Measurements from ENCODE around the gene CMC2. TPM values are rescaled to one million over a fixed set of nuclear protein-coding genes. Genes with fewer than 3 reads are reported as not detected.

CMC2 gene
- total RNA-seq, 1 experiment from 2014 or later, result 89.5 TPM

GRCh38 chr16:80972611-80973010 is 34.1 kb downstream of the CMC2 start:
- Histone ChIP-seq H3K27ac (no peak overlapping the region), H3K4me2 (no peak overlapping the region), H3K4me3 (no peak overlapping the region), H3K36me3 (ENCODE audit: low read depth) (0 out of 2 replicates have a peak, but pooled peaks cover 6% of the 10 kb centered on the region), H4K20me1 (ENCODE audit: insufficient read depth) (no peaks in the 10 kb centered on the region), H3K79me2 (ENCODE audit: low read depth) (no peaks in the 10 kb centered on the region), H3K9me3 (ENCODE audit: insufficient read depth, low read depth) (no peaks in the 10 kb centered on the region), H3K4me1 (replicated peaks; ENCODE audit: insufficient read depth) (no peaks in the 10 kb centered on the region), H3K27me3 (ENCODE audit: insufficient read depth, low read depth) (no peaks in the 10 kb centered on the region), H3F3A (ENCODE audit: insufficient read depth, low read depth) (no peaks in the 10 kb centered on the region), H3K9me2 (ENCODE audit: insufficient read depth) (no peaks in the 10 kb centered on the region), H2AFZ (no peak overlapping the region)
- DNase-seq, result no peak
- no TSS peak for BruUV-seq (replicated peaks)
- intact Hi-C loops (cut with micrococcal nuclease; ENCODE audit: unreplicated experiment), result no loop called here
- POLR2A ChIA-PET (ENCODE audit: unreplicated experiment), result no interaction called here
- no peak for TF ChIP-seq EZH2 (IDR thresholded peaks at IDR 0.05; ENCODE audit: low read depth)
- no peak for TF ChIP-seq CTCF (conservative IDR thresholded peaks at IDR 0.05)
- CTCF ChIA-PET, result no interaction called here

- H3K4me1 ChIP-seq (replicated peaks; ENCODE audit: insufficient read depth), result no peaks in the 10 kb centered on the region
- CTCF ChIA-PET, result no interaction called here
- H3K9me3 ChIP-seq (ENCODE audit: insufficient read depth, low read depth), result no peaks in the 10 kb centered on the region
- POLR2A ChIA-PET (ENCODE audit: unreplicated experiment), result no interaction called here
- H3K36me3 ChIP-seq (ENCODE audit: low read depth), result 0 out of 2 replicates have a peak, but pooled peaks cover 6% of the 10 kb centered on the region
- BruUV-seq (replicated peaks), result no TSS peak
- no peaks in the 10 kb centered on the region for H3K79me2 ChIP-seq (ENCODE audit: low read depth)
- TF ChIP-seq EZH2 (IDR thresholded peaks at IDR 0.05; ENCODE audit: low read depth) (no peak), CTCF (conservative IDR thresholded peaks at IDR 0.05) (no peak)
- H3K27ac ChIP-seq, result no peak overlapping the region
- intact Hi-C loops (cut with micrococcal nuclease; ENCODE audit: unreplicated experiment), result no loop called here
- no peak overlapping the region for H2AFZ ChIP-seq
- no peaks in the 10 kb centered on the region for H3K27me3 ChIP-seq (ENCODE audit: insufficient read depth, low read depth)
- no peak overlapping the region for H3K4me2 ChIP-seq
- H3K4me3 ChIP-seq, result no peak overlapping the region
- H3K9me2 ChIP-seq (ENCODE audit: insufficient read depth), result no peaks in the 10 kb centered on the region
- H4K20me1 ChIP-seq (ENCODE audit: insufficient read depth), result no peaks in the 10 kb centered on the region
- no peak for DNase-seq
- no peaks in the 10 kb centered on the region for H3F3A ChIP-seq (ENCODE audit: insufficient read depth, low read depth)
Measured at GRCh38 chr16:80971819-80972218, 34.9 kb downstream of the CMC2 start.

- Histone ChIP-seq H3K79me2 (ENCODE audit: low read depth) (no peaks in the 10 kb centered on the region), H3K4me1 (replicated peaks; ENCODE audit: insufficient read depth) (no peaks in the 10 kb centered on the region), H3K9me3 (ENCODE audit: insufficient read depth, low read depth) (no peaks in the 10 kb centered on the region), H4K20me1 (ENCODE audit: insufficient read depth) (no peaks in the 10 kb centered on the region), H3K27ac (no peak overlapping the region), H3K4me2 (no peak overlapping the region), H3K27me3 (ENCODE audit: insufficient read depth, low read depth) (no peaks in the 10 kb centered on the region), H3K9me2 (ENCODE audit: insufficient read depth) (no peaks in the 10 kb centered on the region), H3K36me3 (ENCODE audit: low read depth) (0 out of 2 replicates have a peak, but pooled peaks cover 6% of the 10 kb centered on the region), H2AFZ (no peak overlapping the region), H3K4me3 (no peak overlapping the region), H3F3A (ENCODE audit: insufficient read depth, low read depth) (no peaks in the 10 kb centered on the region)
- no TSS peak for BruUV-seq (replicated peaks)
- POLR2A ChIA-PET (ENCODE audit: unreplicated experiment), result no interaction called here
- intact Hi-C loops (cut with micrococcal nuclease; ENCODE audit: unreplicated experiment), result no loop called here
- TF ChIP-seq EZH2 (IDR thresholded peaks at IDR 0.05; ENCODE audit: low read depth) (no peak), CTCF (conservative IDR thresholded peaks at IDR 0.05) (no peak)
- CTCF ChIA-PET, result no interaction called here
- DNase-seq, result no peak
Measured at GRCh38 chr16:80969114-80969484, 37.6 kb downstream of the CMC2 start.

Measured in PC-9 (cell line).